ENCODE measurements around the gene CFAP100. TPM values are rescaled to one million over a fixed set of nuclear protein-coding genes. Genes with fewer than 3 reads are reported as not detected.

CFAP100 gene
- total and polyA plus RNA-seq, 10 of the 15 experiments (the other 5 are each of a cell fraction or from before 2014, with no cell fraction given) = 0.04 to 0.27 TPM; not detected in 8

DNA sequence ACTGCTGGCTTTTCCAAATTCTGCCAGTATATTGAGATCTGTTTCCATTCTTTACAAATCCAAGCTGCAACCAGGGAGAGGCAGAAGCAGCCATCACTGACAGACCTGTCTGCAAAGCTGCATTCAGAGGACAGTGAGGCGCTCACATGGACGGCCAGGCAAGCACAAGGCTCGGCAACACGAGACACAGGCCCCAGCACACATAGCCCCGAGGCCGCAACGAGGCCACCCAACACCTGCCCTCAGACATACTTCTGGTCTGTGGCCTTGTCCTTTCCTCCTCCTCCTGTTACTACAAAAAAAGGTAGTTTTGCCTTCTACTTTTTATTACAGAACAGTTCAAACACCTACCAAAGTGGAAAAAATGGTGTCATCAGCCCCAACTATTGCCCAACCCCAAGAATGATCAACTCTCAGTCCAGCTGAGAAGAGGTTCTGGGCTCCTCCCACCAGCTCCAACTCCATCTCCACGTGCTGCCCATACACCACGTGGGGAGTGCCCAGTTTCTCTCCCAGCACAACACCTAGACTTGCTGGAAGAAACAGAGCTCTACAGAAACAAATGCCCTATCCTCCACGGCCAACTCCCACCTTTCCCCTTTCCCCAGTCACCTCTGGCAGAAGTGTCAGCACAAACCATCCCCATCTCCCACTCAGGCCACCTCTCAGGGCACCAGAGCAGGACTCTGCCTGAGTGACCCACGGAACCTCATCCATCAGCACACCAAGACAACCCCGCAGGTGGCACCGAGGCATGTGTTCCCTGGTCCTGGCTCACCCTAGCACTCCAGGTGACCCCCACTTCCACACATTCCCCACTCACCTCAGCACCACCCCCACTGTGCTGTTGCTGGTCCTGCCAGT, 73.6 kb downstream of the CFAP100 start (continued):
- no peak for TF ChIP-seq CHD1 (IDR thresholded peaks at IDR 0.05; ENCODE audit: low read depth, low read length)
- TF ChIP-seq BMI1 (IDR thresholded peaks at IDR 0.05; ENCODE audit: borderline replicate concordance) = no peak
- TF ChIP-seq NFYA (IDR thresholded peaks at IDR 0.05; ENCODE audit: borderline replicate concordance, low read depth, low read length) = no peak
- TF ChIP-seq SMARCA5 (IDR thresholded peaks at IDR 0.05) = no peak
- no peak for TF ChIP-seq WRNIP1 (IDR thresholded peaks at IDR 0.05; ENCODE audit: borderline replicate concordance, low read depth, low read length)
- no peak for TF ChIP-seq RFX5 (IDR thresholded peaks at IDR 0.05; ENCODE audit: low read depth, low read length)
- TF ChIP-seq PKNOX1 (IDR thresholded peaks at IDR 0.05) = no peak
- TF ChIP-seq BCL11A (IDR thresholded peaks at IDR 0.05; ENCODE audit: low read depth, low read length) = no peak

DNA sequence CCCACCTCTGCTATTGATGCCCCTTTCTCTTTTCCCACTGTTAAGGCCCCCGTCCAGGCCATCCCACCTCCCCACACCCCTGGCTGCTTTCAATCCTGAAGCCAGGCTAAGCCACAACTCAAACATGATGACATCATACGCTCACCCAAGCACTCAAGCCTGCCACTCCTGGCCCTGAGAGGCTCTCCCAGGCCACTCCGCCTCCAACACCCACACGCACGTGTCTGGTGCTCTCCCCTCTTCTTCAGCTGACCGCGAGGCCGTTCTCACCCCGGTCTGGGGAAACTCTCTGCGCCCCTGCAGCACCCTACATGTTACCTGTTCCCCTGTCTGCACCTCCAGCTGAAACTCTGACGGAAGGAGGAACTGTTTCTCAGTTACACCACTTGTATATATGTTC, 74.8 kb downstream of the CFAP100 start:
- FAIRE-seq (no peak), DNase-seq (ENCODE audit: low read depth, low spot score) (no peak), ATAC-seq (no peak)
- H3K4me3 ChIP-seq = no peak overlapping the region
- H3K9me3 ChIP-seq (replicated peaks; ENCODE audit: control insufficient read depth, insufficient read depth, low read length) = no peaks in the 10 kb centered on the region
- H3K27ac ChIP-seq (ENCODE audit: control insufficient read depth, insufficient read depth) = no peak overlapping the region
- no peak overlapping the region for H3K9ac ChIP-seq (ENCODE audit: control insufficient read depth, insufficient read depth, low read length)
- no peak overlapping the region for H2AFZ ChIP-seq (ENCODE audit: control insufficient read depth, low read depth, low read length)
- peaks cover 9% of the 10 kb centered on the region; the same call in 1 of the 2 replicates for H3K4me1 ChIP-seq (ENCODE audit: control insufficient read depth, insufficient read depth, low read length)
- H3K27me3 ChIP-seq (replicated peaks in 1 of 2; ENCODE audit: control insufficient read depth in 2 of 2, insufficient read depth in 2 of 2, low read length in 1 of 2) = no peaks in the 10 kb centered on the region
- intact Hi-C loops (cut with micrococcal nuclease; ENCODE audit: unreplicated experiment) = no loop called here
- ChIA-PET SMC1A (ENCODE audit: uncharacterized antibody, unreplicated experiment) (no interaction called here), RAD21 (ENCODE audit: unreplicated experiment) (no interaction called here), POLR2A (no interaction called here), CTCF (no interaction called here)
- in situ Hi-C loops (cut with MboI) = no loop called here
- no TSS peak for BruUV-seq (replicated peaks)
- peaks cover 23 to 31% of the 10 kb centered on the region in 2 experiments for H3K36me3 ChIP-seq (ENCODE audit: control insufficient read depth in 2 of 2, insufficient read depth in 2 of 2, low read length in 1 of 2)
- H3K4me2 ChIP-seq (ENCODE audit: control insufficient read depth, insufficient read depth) = no peak overlapping the region
- H4K20me1 ChIP-seq (ENCODE audit: control insufficient read depth, insufficient read depth) = peaks cover 11% of the 10 kb centered on the region; the same call in 1 of the 2 replicates
- peaks cover 23% of the 10 kb centered on the region for H3K79me2 ChIP-seq (ENCODE audit: control insufficient read depth, insufficient read depth, low read length)
- 98% methylated on average over 11 of the region's 11 CpGs for WGBS (ENCODE audit: insufficient coverage, insufficient replicate concordance, low lambda C conversion rate, missing lambda C conversion rate)
- TF ChIP-seq, protein P1, sequence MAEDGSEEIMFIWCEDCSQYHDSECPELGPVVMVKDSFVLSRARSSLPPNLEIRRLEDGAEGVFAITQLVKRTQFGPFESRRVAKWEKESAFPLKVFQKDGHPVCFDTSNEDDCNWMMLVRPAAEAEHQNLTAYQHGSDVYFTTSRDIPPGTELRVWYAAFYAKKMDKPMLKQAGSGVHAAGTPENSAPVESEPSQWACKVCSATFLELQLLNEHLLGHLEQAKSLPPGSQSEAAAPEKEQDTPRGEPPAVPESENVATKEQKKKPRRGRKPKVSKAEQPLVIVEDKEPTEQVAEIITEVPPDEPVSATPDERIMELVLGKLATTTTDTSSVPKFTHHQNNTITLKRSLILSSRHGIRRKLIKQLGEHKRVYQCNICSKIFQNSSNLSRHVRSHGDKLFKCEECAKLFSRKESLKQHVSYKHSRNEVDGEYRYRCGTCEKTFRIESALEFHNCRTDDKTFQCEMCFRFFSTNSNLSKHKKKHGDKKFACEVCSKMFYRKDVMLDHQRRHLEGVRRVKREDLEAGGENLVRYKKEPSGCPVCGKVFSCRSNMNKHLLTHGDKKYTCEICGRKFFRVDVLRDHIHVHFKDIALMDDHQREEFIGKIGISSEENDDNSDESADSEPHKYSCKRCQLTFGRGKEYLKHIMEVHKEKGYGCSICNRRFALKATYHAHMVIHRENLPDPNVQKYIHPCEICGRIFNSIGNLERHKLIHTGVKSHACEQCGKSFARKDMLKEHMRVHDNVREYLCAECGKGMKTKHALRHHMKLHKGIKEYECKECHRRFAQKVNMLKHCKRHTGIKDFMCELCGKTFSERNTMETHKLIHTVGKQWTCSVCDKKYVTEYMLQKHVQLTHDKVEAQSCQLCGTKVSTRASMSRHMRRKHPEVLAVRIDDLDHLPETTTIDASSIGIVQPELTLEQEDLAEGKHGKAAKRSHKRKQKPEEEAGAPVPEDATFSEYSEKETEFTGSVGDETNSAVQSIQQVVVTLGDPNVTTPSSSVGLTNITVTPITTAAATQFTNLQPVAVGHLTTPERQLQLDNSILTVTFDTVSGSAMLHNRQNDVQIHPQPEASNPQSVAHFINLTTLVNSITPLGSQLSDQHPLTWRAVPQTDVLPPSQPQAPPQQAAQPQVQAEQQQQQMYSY (CRISPR knock-in tag; IDR thresholded peaks at IDR 0.05) = no peak
- TF ChIP-seq YBX1 (IDR thresholded peaks at IDR 0.05) (no peak), ZNF274 (IDR thresholded peaks at IDR 0.05; ENCODE audit: insufficient read depth, insufficient read length) (no peak)
- TF ChIP-seq, protein P2, sequence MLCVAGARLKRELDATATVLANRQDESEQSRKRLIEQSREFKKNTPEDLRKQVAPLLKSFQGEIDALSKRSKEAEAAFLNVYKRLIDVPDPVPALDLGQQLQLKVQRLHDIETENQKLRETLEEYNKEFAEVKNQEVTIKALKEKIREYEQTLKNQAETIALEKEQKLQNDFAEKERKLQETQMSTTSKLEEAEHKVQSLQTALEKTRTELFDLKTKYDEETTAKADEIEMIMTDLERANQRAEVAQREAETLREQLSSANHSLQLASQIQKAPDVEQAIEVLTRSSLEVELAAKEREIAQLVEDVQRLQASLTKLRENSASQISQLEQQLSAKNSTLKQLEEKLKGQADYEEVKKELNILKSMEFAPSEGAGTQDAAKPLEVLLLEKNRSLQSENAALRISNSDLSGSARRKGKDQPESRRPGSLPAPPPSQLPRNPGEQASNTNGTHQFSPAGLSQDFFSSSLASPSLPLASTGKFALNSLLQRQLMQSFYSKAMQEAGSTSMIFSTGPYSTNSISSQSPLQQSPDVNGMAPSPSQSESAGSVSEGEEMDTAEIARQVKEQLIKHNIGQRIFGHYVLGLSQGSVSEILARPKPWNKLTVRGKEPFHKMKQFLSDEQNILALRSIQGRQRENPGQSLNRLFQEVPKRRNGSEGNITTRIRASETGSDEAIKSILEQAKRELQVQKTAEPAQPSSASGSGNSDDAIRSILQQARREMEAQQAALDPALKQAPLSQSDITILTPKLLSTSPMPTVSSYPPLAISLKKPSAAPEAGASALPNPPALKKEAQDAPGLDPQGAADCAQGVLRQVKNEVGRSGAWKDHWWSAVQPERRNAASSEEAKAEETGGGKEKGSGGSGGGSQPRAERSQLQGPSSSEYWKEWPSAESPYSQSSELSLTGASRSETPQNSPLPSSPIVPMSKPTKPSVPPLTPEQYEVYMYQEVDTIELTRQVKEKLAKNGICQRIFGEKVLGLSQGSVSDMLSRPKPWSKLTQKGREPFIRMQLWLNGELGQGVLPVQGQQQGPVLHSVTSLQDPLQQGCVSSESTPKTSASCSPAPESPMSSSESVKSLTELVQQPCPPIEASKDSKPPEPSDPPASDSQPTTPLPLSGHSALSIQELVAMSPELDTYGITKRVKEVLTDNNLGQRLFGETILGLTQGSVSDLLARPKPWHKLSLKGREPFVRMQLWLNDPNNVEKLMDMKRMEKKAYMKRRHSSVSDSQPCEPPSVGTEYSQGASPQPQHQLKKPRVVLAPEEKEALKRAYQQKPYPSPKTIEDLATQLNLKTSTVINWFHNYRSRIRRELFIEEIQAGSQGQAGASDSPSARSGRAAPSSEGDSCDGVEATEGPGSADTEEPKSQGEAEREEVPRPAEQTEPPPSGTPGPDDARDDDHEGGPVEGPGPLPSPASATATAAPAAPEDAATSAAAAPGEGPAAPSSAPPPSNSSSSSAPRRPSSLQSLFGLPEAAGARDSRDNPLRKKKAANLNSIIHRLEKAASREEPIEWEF (IDR thresholded peaks at IDR 0.05; ENCODE audit: insufficient replicate concordance, low read depth, low read length) = no peak

Measured in GM12878 (cell line).